A549 (cell line): Measurements from ENCODE around the gene APOBEC3C.

ENCODE experiments used
- BHLHE40 ChIP-seq: IDR thresholded peaks from 2 replicates; pipeline ENCODE4 v1.6.1; 2012; ENCODE audit warnings: low read depth, low read length, inconsistent platforms
- CEBPB ChIP-seq, 2 experiments: fragments of >200 bp in 1 of 2; sonication (Bioruptor Twin) in 1 of 2; formaldehyde crosslinking in 1 of 2; IDR thresholded peaks; 2 replicates each; pipeline ENCODE4 v1.6.1; 2012 to 2016
- CTCF ChIP-seq: fragments of >200 bp; sonication (Bioruptor Twin); formaldehyde crosslinking; IDR thresholded peaks from 3 replicates; pipeline ENCODE4 v1.5.1; 2016
- JUN ChIP-seq, 2 experiments: fragments of >200 bp; sonication (Bioruptor Twin); formaldehyde crosslinking; IDR thresholded peaks; 2 replicates in 1 of 2; 3 replicates in 1 of 2; pipeline ENCODE4 v1.6.1; 2016 to 2017
- KDM1A ChIP-seq: fragments of 200-600 bp; sonication (generic); IDR thresholded peaks from 2 replicates; pipeline ENCODE4 v1.6.1; 2016; ENCODE audit warnings: low read depth, mild to moderate bottlenecking
- MAFK ChIP-seq: fragments of 450-650 bp; IDR thresholded peaks from 2 replicates; pipeline ENCODE4 v1.6.1; 2014; ENCODE audit not compliant: partially characterized antibody
- MYC ChIP-seq: IDR thresholded peaks from 2 replicates; pipeline ENCODE4 v1.6.1; 2012; ENCODE audit warnings: mild to moderate bottlenecking, inconsistent platforms, low read length, improper control_type of control experiment, borderline replicate concordance
- POLR2A ChIP-seq: IDR thresholded peaks from 2 replicates; pipeline ENCODE4 v1.6.1; 2012; ENCODE audit warnings: mild to moderate bottlenecking, low read length
- RAD21 ChIP-seq, 2 experiments: fragments of >200 bp in 1 of 2; sonication (Bioruptor Twin) in 1 of 2; formaldehyde crosslinking in 1 of 2; IDR thresholded peaks in 1 of 2; conservative IDR thresholded peaks in 1 of 2; 2 replicates in 1 of 2; 3 replicates in 1 of 2; pipeline ENCODE4 v1.6.1; 2012 to 2018; ENCODE audit warnings: inconsistent platforms in 1 of 2
- RCOR1 ChIP-seq: fragments of 150-350 bp; IDR thresholded peaks from 2 replicates; pipeline ENCODE4 v1.6.1; 2014; ENCODE audit warnings: antibody characterized with exemption, low read length, low read depth
- REST ChIP-seq: fragments of 200-600 bp; sonication (generic); IDR thresholded peaks from 2 replicates; pipeline ENCODE4 v1.6.1; 2016; ENCODE audit warnings: antibody characterized with exemption, mild to moderate bottlenecking, moderate library complexity
- RFX5 ChIP-seq: fragments of 450-650 bp; IDR thresholded peaks from 2 replicates; pipeline ENCODE4 v1.7.1; 2014; ENCODE audit warnings: antibody characterized with exemption, mild to moderate bottlenecking, moderate library complexity
- SMC3 ChIP-seq: fragments of >200 bp; sonication (Bioruptor Twin); formaldehyde crosslinking; IDR thresholded peaks from 3 replicates; pipeline ENCODE4 v1.6.1; 2018; ENCODE audit warnings: inconsistent platforms
- TF ChIP-seq, protein P1 (sequence below): IDR thresholded peaks from 2 replicates; pipeline ENCODE4 v1.6.1; 2012

- TF ChIP-seq RAD21 (conservative IDR thresholded peaks at IDR 0.05 in 1 of 2, IDR thresholded peaks at IDR 0.05 in 1 of 2) (no peak), CTCF (no peak), BHLHE40 (no peak), REST (no peak), MYC (no peak), POLR2A (no peak), RFX5 (no peak), CEBPB (IDR thresholded peaks at IDR 0.05) (no peak), MAFK (no peak), RCOR1 (no peak), SMC3 (no peak), JUN (IDR thresholded peaks at IDR 0.05) (no peak), KDM1A (no peak)
- TF ChIP-seq, protein P1, sequence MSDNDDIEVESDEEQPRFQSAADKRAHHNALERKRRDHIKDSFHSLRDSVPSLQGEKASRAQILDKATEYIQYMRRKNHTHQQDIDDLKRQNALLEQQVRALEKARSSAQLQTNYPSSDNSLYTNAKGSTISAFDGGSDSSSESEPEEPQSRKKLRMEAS, result no peak
Observed at GRCh38 chr22:38966380-38966702, 47.7 kb upstream of the APOBEC3C start.
